WTC11 (cell line): ENCODE results near the gene S100A8. TPM values are rescaled to one million over a fixed set of nuclear protein-coding genes. Genes with fewer than 3 reads are reported as not detected.

Experiments
- ATAC-seq: fragments of 200-7000 bp; cut with Tn5 transposase; 2 replicates; pipeline ENCODE4 v1.10.0; 2021; ENCODE audit warnings: mild to moderate bottlenecking, moderate library complexity
- CTCF ChIA-PET: fragments of 300-600 bp; sonication (Branson Sonifier 250); formaldehyde crosslinking; loops from one replicate; lab custom pipeline; 2021; ENCODE audit warnings: antibody characterized with exemption; lab: Charles Lee
- POLR2A ChIA-PET: fragments of 350-600 bp; sonication (Branson Sonifier 250); formaldehyde crosslinking; loops from one replicate; lab custom pipeline; 2021; ENCODE audit warnings: antibody characterized with exemption; lab: Charles Lee
- DNase-seq: peaks from one replicate; pipeline ENCODE4 v3.0.0; 2021; ENCODE audit warnings: low spot score
- H3K27ac Mint-ChIP-seq: 2 replicates; pipeline ENCODE4 v1.8.0; 2021; ENCODE audit warnings: mixed read lengths
- H3K27me3 Mint-ChIP-seq: 2 replicates; pipeline ENCODE4 v1.8.0; 2021; ENCODE audit warnings: low read depth, mild to moderate bottlenecking, moderate library complexity, mixed read lengths
- H3K36me3 Mint-ChIP-seq: 2 replicates; pipeline ENCODE4 v1.8.0; 2021; ENCODE audit warnings: mixed read lengths
- H3K4me1 Mint-ChIP-seq: 2 replicates; pipeline ENCODE4 v1.8.0; 2022; ENCODE audit warnings: mixed read lengths
- H3K4me3 Mint-ChIP-seq: 2 replicates; pipeline ENCODE4 v1.8.0; 2021; ENCODE audit warnings: mild to moderate bottlenecking, moderate library complexity, mixed read lengths
- H3K9me3 Mint-ChIP-seq: 2 replicates; pipeline ENCODE4 v1.8.0; 2021; ENCODE audit warnings: mixed read lengths
- ATF1 ChIP-seq: sonication (generic); formaldehyde crosslinking; IDR thresholded peaks from 2 replicates; pipeline ENCODE4 v1.8.1; 2023; ENCODE audit warnings: mild to moderate bottlenecking, moderate library complexity, missing genetic modification reagents
- CBFB ChIP-seq: sonication (generic); formaldehyde crosslinking; IDR thresholded peaks from 2 replicates; pipeline ENCODE4 v1.8.1; 2022; ENCODE audit warnings: mild to moderate bottlenecking, low read depth, missing genetic modification reagents
- CREB1 ChIP-seq: sonication (generic); formaldehyde crosslinking; IDR thresholded peaks from 2 replicates; pipeline ENCODE4 v1.8.0; 2023; ENCODE audit warnings: mild to moderate bottlenecking, missing genetic modification reagents
- CREM ChIP-seq: sonication (generic); formaldehyde crosslinking; IDR thresholded peaks from 2 replicates; pipeline ENCODE4 v1.8.1; 2022; ENCODE audit warnings: mild to moderate bottlenecking, missing genetic modification reagents, moderate library complexity
- ELF4 ChIP-seq: sonication (generic); formaldehyde crosslinking; IDR thresholded peaks from 2 replicates; pipeline ENCODE4 v1.8.1; 2022; ENCODE audit warnings: low read depth, mild to moderate bottlenecking, moderate library complexity, missing genetic modification reagents
- EMX1 ChIP-seq: fragments of 250-450 bp; sonication (Bioruptor Pico); IDR thresholded peaks from 2 replicates; pipeline ENCODE4 v1.8.0; 2021; ENCODE audit warnings: mild to moderate bottlenecking
- FOXK1 ChIP-seq: sonication (generic); formaldehyde crosslinking; IDR thresholded peaks from 2 replicates; pipeline ENCODE4 v1.8.0; 2022; ENCODE audit warnings: mild to moderate bottlenecking, moderate library complexity, missing genetic modification reagents
- GRHL2 ChIP-seq: fragments of 250-450 bp; sonication (Bioruptor Pico); IDR thresholded peaks from 2 replicates; pipeline ENCODE4 v1.8.0; 2022; ENCODE audit warnings: mild to moderate bottlenecking, moderate library complexity; ENCODE audit not compliant: insufficient replicate concordance, severe bottlenecking
- IRF1 ChIP-seq: sonication (generic); formaldehyde crosslinking; IDR thresholded peaks from 2 replicates; pipeline ENCODE4 v1.8.0; 2023; ENCODE audit warnings: missing genetic modification reagents
- JUN ChIP-seq: sonication (generic); formaldehyde crosslinking; IDR thresholded peaks from 2 replicates; pipeline ENCODE4 v1.8.0; 2023; ENCODE audit warnings: mild to moderate bottlenecking, missing genetic modification reagents
- NFYB ChIP-seq: sonication (generic); formaldehyde crosslinking; conservative IDR thresholded peaks from 2 replicates; pipeline ENCODE4 v1.8.0; 2022; ENCODE audit warnings: low read depth, missing genetic modification reagents
- PREB ChIP-seq: sonication (generic); formaldehyde crosslinking; IDR thresholded peaks from 2 replicates; pipeline ENCODE4 v1.8.1; 2022; ENCODE audit warnings: mild to moderate bottlenecking, missing genetic modification reagents, moderate library complexity, borderline replicate concordance
- PRRX2 ChIP-seq: fragments of 250-450 bp; sonication (Bioruptor Pico); IDR thresholded peaks from 2 replicates; pipeline ENCODE4 v1.8.0; 2021; ENCODE audit warnings: mild to moderate bottlenecking
- TEAD1 ChIP-seq: sonication (generic); formaldehyde crosslinking; IDR thresholded peaks from 2 replicates; pipeline ENCODE4 v1.8.0; 2022; ENCODE audit warnings: mild to moderate bottlenecking, missing genetic modification reagents
- TEAD4 ChIP-seq: sonication (generic); formaldehyde crosslinking; IDR thresholded peaks from 2 replicates; pipeline ENCODE4 v1.8.0; 2022; ENCODE audit warnings: mild to moderate bottlenecking, missing genetic modification reagents
- TP53 ChIP-seq: sonication (generic); formaldehyde crosslinking; IDR thresholded peaks from 2 replicates; pipeline ENCODE4 v1.8.1; 2023; ENCODE audit warnings: mild to moderate bottlenecking, missing genetic modification reagents
- USF1 ChIP-seq: sonication (generic); formaldehyde crosslinking; IDR thresholded peaks from 2 replicates; pipeline ENCODE4 v1.8.0; 2022; ENCODE audit warnings: mild to moderate bottlenecking, missing genetic modification reagents
- USF2 ChIP-seq: sonication (generic); formaldehyde crosslinking; IDR thresholded peaks from 2 replicates; pipeline ENCODE4 v1.8.1; 2023; ENCODE audit warnings: mild to moderate bottlenecking, missing genetic modification reagents, moderate library complexity
- ZNF416 ChIP-seq: fragments of 250-450 bp; sonication (Bioruptor Pico); IDR thresholded peaks from 2 replicates; pipeline ENCODE4 v1.9.0; 2021; ENCODE audit warnings: mild to moderate bottlenecking, inconsistent platforms
- total RNA-seq: library from RNA; stranded (reverse); gene quantifications from 3 replicates; pipeline ENCODE4 v1.2.3, GENCODE V29; 2021
- TF ChIP-seq, protein P1 (sequence below): fragments of 250-450 bp; sonication (Bioruptor Pico); IDR thresholded peaks from 2 replicates; pipeline ENCODE4 v1.9.0; 2021; ENCODE audit warnings: mild to moderate bottlenecking, borderline replicate concordance
- TF ChIP-seq, protein P2 (sequence below): sonication (generic); formaldehyde crosslinking; IDR thresholded peaks from 2 replicates; pipeline ENCODE4 v1.8.1; 2022; ENCODE audit warnings: low read depth, missing genetic modification reagents, borderline replicate concordance
- TF ChIP-seq, protein P3 (sequence below): sonication (generic); formaldehyde crosslinking; IDR thresholded peaks from 2 replicates; pipeline ENCODE4 v1.8.1; 2023; ENCODE audit warnings: mild to moderate bottlenecking, moderate library complexity, missing genetic modification reagents

The S100A8 gene
- total RNA-seq, 1 experiment from 2014 or later, result not detected

DNA sequence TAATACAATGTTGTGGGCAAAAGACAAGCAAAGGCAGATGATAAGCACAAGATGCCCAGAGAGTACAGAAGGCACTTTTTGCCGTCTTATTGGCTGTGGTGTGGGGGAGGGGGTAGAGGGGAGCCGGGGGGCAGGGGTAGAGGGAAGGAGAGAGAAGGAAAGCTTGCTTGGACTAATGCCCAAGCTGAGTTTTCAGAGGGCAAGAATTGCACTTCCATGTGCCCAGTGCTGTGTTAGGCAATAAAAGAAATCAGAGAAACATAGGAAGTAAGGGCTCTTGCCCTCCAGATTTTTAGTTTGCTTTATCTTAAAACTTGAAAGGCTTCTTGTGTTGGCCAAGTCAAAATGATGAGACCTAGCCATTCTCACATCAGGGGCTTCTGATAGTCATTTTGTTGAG is 23.8 kb downstream of the S100A8 start:
- POLR2A ChIA-PET, result no interaction called here
- TF ChIP-seq TEAD4, result no peak
- no peak for TF ChIP-seq FOXK1 (CRISPR knock-in tag)
- TF ChIP-seq CREM, result no peak
- TF ChIP-seq CREB1 (CRISPR knock-in tag), result no peak
- no peak for TF ChIP-seq TP53
- no peak for TF ChIP-seq PRRX2 (CRISPR knock-in tag)
- TF ChIP-seq TEAD1 (CRISPR knock-in tag), result no peak
- TF ChIP-seq ATF1 (CRISPR knock-in tag), result no peak
- TF ChIP-seq JUN (CRISPR knock-in tag), result no peak
- CTCF ChIA-PET, result no interaction called here
- Mint-ChIP-seq H3K9me3 (peaks cover 6% of the 10 kb centered on the region), H3K4me3 (no peak overlapping the region), H3K36me3 (no peaks in the 10 kb centered on the region), H3K27me3 (peaks cover 9% of the 10 kb centered on the region), H3K4me1 (no peaks in the 10 kb centered on the region), H3K27ac (no peak overlapping the region)
- no peak for ATAC-seq
- DNase-seq, result no peak

- H3K36me3 Mint-ChIP-seq, result no peaks in the 10 kb centered on the region
- ATAC-seq (no peak), DNase-seq (no peak)
- H3K27ac Mint-ChIP-seq, result no peak overlapping the region
- CTCF ChIA-PET, result interaction anchor here (3.2 kb wide), 1 partner anchor 11 kb away, joined by 14 read pairs; no protein-coding TSS in a partner anchor
- H3K4me1 Mint-ChIP-seq, result no peaks in the 10 kb centered on the region
- H3K4me3 Mint-ChIP-seq, result no peak overlapping the region
- no peak for TF ChIP-seq IRF1 (CRISPR knock-in tag)
- TF ChIP-seq, protein P1, sequence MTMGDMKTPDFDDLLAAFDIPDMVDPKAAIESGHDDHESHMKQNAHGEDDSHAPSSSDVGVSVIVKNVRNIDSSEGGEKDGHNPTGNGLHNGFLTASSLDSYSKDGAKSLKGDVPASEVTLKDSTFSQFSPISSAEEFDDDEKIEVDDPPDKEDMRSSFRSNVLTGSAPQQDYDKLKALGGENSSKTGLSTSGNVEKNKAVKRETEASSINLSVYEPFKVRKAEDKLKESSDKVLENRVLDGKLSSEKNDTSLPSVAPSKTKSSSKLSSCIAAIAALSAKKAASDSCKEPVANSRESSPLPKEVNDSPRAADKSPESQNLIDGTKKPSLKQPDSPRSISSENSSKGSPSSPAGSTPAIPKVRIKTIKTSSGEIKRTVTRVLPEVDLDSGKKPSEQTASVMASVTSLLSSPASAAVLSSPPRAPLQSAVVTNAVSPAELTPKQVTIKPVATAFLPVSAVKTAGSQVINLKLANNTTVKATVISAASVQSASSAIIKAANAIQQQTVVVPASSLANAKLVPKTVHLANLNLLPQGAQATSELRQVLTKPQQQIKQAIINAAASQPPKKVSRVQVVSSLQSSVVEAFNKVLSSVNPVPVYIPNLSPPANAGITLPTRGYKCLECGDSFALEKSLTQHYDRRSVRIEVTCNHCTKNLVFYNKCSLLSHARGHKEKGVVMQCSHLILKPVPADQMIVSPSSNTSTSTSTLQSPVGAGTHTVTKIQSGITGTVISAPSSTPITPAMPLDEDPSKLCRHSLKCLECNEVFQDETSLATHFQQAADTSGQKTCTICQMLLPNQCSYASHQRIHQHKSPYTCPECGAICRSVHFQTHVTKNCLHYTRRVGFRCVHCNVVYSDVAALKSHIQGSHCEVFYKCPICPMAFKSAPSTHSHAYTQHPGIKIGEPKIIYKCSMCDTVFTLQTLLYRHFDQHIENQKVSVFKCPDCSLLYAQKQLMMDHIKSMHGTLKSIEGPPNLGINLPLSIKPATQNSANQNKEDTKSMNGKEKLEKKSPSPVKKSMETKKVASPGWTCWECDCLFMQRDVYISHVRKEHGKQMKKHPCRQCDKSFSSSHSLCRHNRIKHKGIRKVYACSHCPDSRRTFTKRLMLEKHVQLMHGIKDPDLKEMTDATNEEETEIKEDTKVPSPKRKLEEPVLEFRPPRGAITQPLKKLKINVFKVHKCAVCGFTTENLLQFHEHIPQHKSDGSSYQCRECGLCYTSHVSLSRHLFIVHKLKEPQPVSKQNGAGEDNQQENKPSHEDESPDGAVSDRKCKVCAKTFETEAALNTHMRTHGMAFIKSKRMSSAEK, result no peak
- no peak for TF ChIP-seq JUN (CRISPR knock-in tag)
- TF ChIP-seq CBFB, result no peak
- TF ChIP-seq USF1 (CRISPR knock-in tag), result no peak
- TF ChIP-seq ZNF416 (CRISPR knock-in tag), result no peak
- TF ChIP-seq, protein P2, sequence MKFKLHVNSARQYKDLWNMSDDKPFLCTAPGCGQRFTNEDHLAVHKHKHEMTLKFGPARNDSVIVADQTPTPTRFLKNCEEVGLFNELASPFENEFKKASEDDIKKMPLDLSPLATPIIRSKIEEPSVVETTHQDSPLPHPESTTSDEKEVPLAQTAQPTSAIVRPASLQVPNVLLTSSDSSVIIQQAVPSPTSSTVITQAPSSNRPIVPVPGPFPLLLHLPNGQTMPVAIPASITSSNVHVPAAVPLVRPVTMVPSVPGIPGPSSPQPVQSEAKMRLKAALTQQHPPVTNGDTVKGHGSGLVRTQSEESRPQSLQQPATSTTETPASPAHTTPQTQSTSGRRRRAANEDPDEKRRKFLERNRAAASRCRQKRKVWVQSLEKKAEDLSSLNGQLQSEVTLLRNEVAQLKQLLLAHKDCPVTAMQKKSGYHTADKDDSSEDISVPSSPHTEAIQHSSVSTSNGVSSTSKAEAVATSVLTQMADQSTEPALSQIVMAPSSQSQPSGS (CRISPR knock-in tag), result no peak
- no peak for TF ChIP-seq NFYB
- TF ChIP-seq ELF4 (CRISPR knock-in tag), result no peak
- no peak for TF ChIP-seq USF2 (CRISPR knock-in tag)
- no peak for TF ChIP-seq FOXK1 (CRISPR knock-in tag)
- TF ChIP-seq PREB (CRISPR knock-in tag), result no peak
- no peak for TF ChIP-seq GRHL2 (CRISPR knock-in tag)
- TF ChIP-seq, protein P3, sequence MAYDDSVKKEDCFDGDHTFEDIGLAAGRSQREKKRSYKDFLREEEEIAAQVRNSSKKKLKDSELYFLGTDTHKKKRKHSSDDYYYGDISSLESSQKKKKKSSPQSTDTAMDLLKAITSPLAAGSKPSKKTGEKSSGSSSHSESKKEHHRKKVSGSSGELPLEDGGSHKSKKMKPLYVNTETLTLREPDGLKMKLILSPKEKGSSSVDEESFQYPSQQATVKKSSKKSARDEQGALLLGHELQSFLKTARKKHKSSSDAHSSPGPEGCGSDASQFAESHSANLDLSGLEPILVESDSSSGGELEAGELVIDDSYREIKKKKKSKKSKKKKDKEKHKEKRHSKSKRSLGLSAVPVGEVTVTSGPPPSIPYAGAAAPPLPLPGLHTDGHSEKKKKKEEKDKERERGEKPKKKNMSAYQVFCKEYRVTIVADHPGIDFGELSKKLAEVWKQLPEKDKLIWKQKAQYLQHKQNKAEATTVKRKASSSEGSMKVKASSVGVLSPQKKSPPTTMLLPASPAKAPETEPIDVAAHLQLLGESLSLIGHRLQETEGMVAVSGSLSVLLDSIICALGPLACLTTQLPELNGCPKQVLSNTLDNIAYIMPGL, result no peak
- TF ChIP-seq EMX1 (CRISPR knock-in tag), result no peak
- H3K9me3 Mint-ChIP-seq, result no peaks in the 10 kb centered on the region
- peaks cover 5% of the 10 kb centered on the region for H3K27me3 Mint-ChIP-seq
- POLR2A ChIA-PET, result interaction anchor here (0.6 kb wide), 1 partner anchor 379 kb away, joined by 4 read pairs; no protein-coding TSS in a partner anchor
Observed at GRCh38 chr1:153366261-153366660, 24.6 kb downstream of the S100A8 start.
